HFFc6 (cell line): ENCODE data around the gene ELL2. TPM values are rescaled to one million over a fixed set of nuclear protein-coding genes. Genes with fewer than 3 reads are reported as not detected.

ENCODE experiments used
- DNase-seq: peaks from one replicate; pipeline ENCODE4 v3.0.0-alpha.2; 2018
- H3K27ac Mint-ChIP-seq: 2 replicates; pipeline ENCODE4 v1.8.0; 2020; ENCODE audit warnings: mild to moderate bottlenecking, mixed read lengths
- H3K27me3 Mint-ChIP-seq: 2 replicates; pipeline ENCODE4 v1.8.0; 2021; ENCODE audit warnings: mild to moderate bottlenecking, moderate library complexity, mixed read lengths; ENCODE audit not compliant: insufficient read depth
- H3K36me3 Mint-ChIP-seq: 2 replicates; pipeline ENCODE4 v1.8.0; 2021; ENCODE audit warnings: low read depth, mixed read lengths
- H3K4me1 Mint-ChIP-seq: 2 replicates; pipeline ENCODE4 v1.8.0; 2020; ENCODE audit warnings: low read depth, mixed read lengths
- H3K4me3 Mint-ChIP-seq: 2 replicates; pipeline ENCODE4 v1.8.0; 2020; ENCODE audit warnings: mild to moderate bottlenecking, moderate library complexity, mixed read lengths
- H3K9me3 Mint-ChIP-seq: 2 replicates; pipeline ENCODE4 v1.8.0; 2020; ENCODE audit warnings: mild to moderate bottlenecking, mixed read lengths
- CTCF ChIP-seq: fragments of 200-600 bp; sonication (generic); IDR thresholded peaks from 2 replicates; pipeline ENCODE4 v1.5.0; 2021; ENCODE audit warnings: antibody characterized with exemption, mild to moderate bottlenecking
- total RNA-seq, 6 experiments: library from RNA; stranded (reverse); fragmentation: NEBNext Ultra II Directional; extraction: Animal tissue kit (Norgen Biotek cat#: 25700); gene quantifications; 2 replicates in 1 of 6; 3 replicates in 5 of 6; pipeline ENCODE4 v1.2.3, GENCODE V29; 2021

The ELL2 gene
- total RNA-seq, 6 experiments from 2014 or later: 346 to 505 (median 380) TPM

GRCh38 chr5:95925378-95925744 lies 36.3 kb downstream of the ELL2 start:
- peaks cover 5% of the 10 kb centered on the region; the same call in 1 of the 2 replicates for H3K9me3 Mint-ChIP-seq
- H3K4me1 Mint-ChIP-seq: peaks cover 95% of the 10 kb centered on the region
- DNase-seq: no peak
- no peak for TF ChIP-seq CTCF
- peaks cover 83% of the 10 kb centered on the region for H3K36me3 Mint-ChIP-seq
- no peak overlapping the region for H3K4me3 Mint-ChIP-seq
- H3K27ac Mint-ChIP-seq: peak overlapping the region; percentile 43
- H3K27me3 Mint-ChIP-seq: peaks cover 27% of the 10 kb centered on the region

- Mint-ChIP-seq H3K4me1 (peaks cover 93% of the 10 kb centered on the region), H3K27ac (peak overlapping the region; percentile 58), H3K27me3 (peaks cover 28% of the 10 kb centered on the region), H3K4me3 (peak overlapping the region; percentile 15; the same call in 1 of the 2 replicates), H3K9me3 (peaks cover 5% of the 10 kb centered on the region; the same call in 1 of the 2 replicates), H3K36me3 (peaks cover 79% of the 10 kb centered on the region)
- DNase-seq: no peak
- no peak for TF ChIP-seq CTCF
Observed at GRCh38 chr5:95924720-95925377, 36.8 kb downstream of the ELL2 start.

GRCh38 chr5:95923918-95924544 lies 37.6 kb downstream of the ELL2 start:
- Mint-ChIP-seq H3K27me3 (peaks cover 24% of the 10 kb centered on the region), H3K4me3 (no peak overlapping the region), H3K27ac (peak overlapping the region; percentile 63), H3K36me3 (peaks cover 77% of the 10 kb centered on the region), H3K9me3 (peaks cover 5% of the 10 kb centered on the region; the same call in 1 of the 2 replicates), H3K4me1 (peaks cover 91% of the 10 kb centered on the region)
- DNase-seq: no peak
- TF ChIP-seq CTCF: no peak

- DNase-seq: no peak
- H3K27ac Mint-ChIP-seq: peak overlapping the region; percentile 64
- peaks cover 5% of the 10 kb centered on the region; the same call in 1 of the 2 replicates for H3K9me3 Mint-ChIP-seq
- peaks cover 69% of the 10 kb centered on the region for H3K36me3 Mint-ChIP-seq
- no peak for TF ChIP-seq CTCF
- H3K4me3 Mint-ChIP-seq: no peak overlapping the region
- peaks cover 89% of the 10 kb centered on the region for H3K4me1 Mint-ChIP-seq
- H3K27me3 Mint-ChIP-seq: peaks cover 20% of the 10 kb centered on the region; the same call in 1 of the 2 replicates
Observed at GRCh38 chr5:95922798-95923197, 38.9 kb downstream of the ELL2 start.

GRCh38 chr5:95921501-95921900 lies 40.1 kb downstream of the ELL2 start:
- peak overlapping the region; percentile 22; the same call in 1 of the 2 replicates for H3K4me3 Mint-ChIP-seq
- H3K4me1 Mint-ChIP-seq: peaks cover 92% of the 10 kb centered on the region
- H3K9me3 Mint-ChIP-seq: peaks cover 5% of the 10 kb centered on the region; the same call in 1 of the 2 replicates
- H3K27me3 Mint-ChIP-seq: peaks cover 22% of the 10 kb centered on the region; the same call in 1 of the 2 replicates
- no peak for DNase-seq
- H3K36me3 Mint-ChIP-seq: peaks cover 73% of the 10 kb centered on the region
- H3K27ac Mint-ChIP-seq: peak overlapping the region; percentile 64
- no peak for TF ChIP-seq CTCF
